Right lung (tissue), 10 donors: ENCODE results near the gene PLXNC1. TPM values are rescaled to one million over a fixed set of nuclear protein-coding genes. Genes with fewer than 3 reads are reported as not detected.
A peak's percentile ranks its signal among the peaks of the same experiment; 100 is the strongest.

ENCODE experiments used
- DNase-seq, 2 donors: peaks; one replicate each; pipeline ENCODE4 v3.0.0-alpha.2; 2013
- long read RNA-seq, 8 donors: transcript quantifications; one replicate each; lab custom pipeline, GENCODE V29; 2026
- polyA plus RNA-seq, 5 donors: library from polyadenylated mRNA; unstranded; fragments of 120-200 nt; gene quantifications; one replicate each; pipeline versions ENCODE4 v1.2.1 to v1.2.3, GENCODE V29; 2013; ENCODE audit warnings: inconsistent platforms in 1 of 5, low replicate concordance in 1 of 5; ENCODE audit not compliant: insufficient read length in 5 of 5, insufficient read depth in 1 of 5

The PLXNC1 gene
- 10 to 100 TPM in 3 of 5 donors, 1 to 10 TPM in 2; 8.1 to 11.7 (median 10.0) TPM for polyA plus RNA-seq
- long read RNA-seq, donor 1, partial matches to known transcripts, result 5 of 5 reads
- long read RNA-seq, donor 1, other reads (novel, unspliced or antisense), result 0 of 5 reads
- long read RNA-seq, donor 2, full-length matches to known transcripts, result 1 of 1 reads
- long read RNA-seq, donor 2, partial matches to known transcripts, result 0 of 1 reads
- long read RNA-seq, donor 2, other reads (novel, unspliced or antisense), result 0 of 1 reads
- long read RNA-seq, donor 3, result 0 reads
- long read RNA-seq, donor 4, result 0 reads
- long read RNA-seq, donor 5, result 0 reads
- long read RNA-seq, donor 6, full-length matches to known transcripts, result 1 of 1 reads
- long read RNA-seq, donor 6, partial matches to known transcripts, result 0 of 1 reads
- long read RNA-seq, donor 6, other reads (novel, unspliced or antisense), result 0 of 1 reads
- long read RNA-seq, donor 7, partial matches to known transcripts, result 5 of 5 reads
- long read RNA-seq, donor 7, other reads (novel, unspliced or antisense), result 0 of 5 reads
- long read RNA-seq, donor 8, result 0 reads

DNA sequence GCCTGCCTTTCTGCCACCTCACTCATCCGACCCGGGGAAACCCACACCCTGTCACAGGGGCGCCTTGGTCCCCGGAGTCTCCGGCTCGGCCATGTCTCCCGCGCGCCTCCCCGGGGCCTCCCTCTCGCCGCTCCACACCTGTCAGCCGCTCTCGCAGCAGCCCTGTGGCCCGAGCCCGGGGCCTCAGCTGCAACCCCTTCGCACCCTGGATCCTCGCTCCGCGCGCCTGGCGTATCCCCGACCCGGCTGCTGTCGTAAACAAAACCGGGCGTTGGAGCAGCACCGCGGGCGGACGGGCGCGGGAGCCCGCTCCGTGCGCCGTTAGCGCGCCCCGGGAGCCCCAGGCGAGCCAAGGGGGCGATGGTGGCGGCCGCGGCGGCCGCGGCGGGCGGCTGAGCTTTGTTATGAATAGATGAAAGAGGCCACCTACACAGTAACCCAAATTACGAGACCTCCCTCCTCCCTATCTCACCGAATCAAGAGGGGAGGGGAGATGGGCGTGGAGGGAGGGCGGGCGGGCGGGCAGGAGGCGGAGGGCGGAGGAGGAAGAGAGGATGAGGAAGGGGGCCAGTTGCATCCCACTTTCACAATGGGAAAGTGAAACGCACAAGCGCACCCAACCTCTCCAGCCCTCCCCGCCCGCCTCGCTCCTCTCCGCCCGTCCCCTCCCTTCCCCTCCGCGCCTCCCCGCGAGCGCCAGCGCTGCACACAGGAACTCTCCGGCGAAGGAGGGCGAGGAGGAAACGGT lies at the start of gene PLXNC1:
Gene PLXNC1 (plus strand): TSS at position 587 of the 748 bp plus-strand sequence. CDS start 395 bp downstream, outside the sequence.
- no peak for DNase-seq

GRCh38 chr12:94099191-94099590 lies 49.2 kb upstream of the PLXNC1 start:
- DNase-seq, result no peak

GRCh38 chr12:94099632-94100031 lies 48.7 kb upstream of the PLXNC1 start:
- DNase-seq, result no peak

GRCh38 chr12:94100211-94100627 lies 48.2 kb upstream of the PLXNC1 start:
- DNase-seq, result no peak

- DNase-seq, result peak; percentile 66 to 76
Measured at GRCh38 chr12:94100990-94101737, 47.2 kb upstream of the PLXNC1 start.

- DNase-seq, result peak; percentile 82 to 87
Measured at GRCh38 chr12:94101738-94102660, 46.4 kb upstream of the PLXNC1 start.

- DNase-seq, result no peak
Measured at GRCh38 chr12:94103986-94104385, 44.4 kb upstream of the PLXNC1 start.

- no peak for DNase-seq
Measured at GRCh38 chr12:94107910-94108309, 40.5 kb upstream of the PLXNC1 start.

- no peak for DNase-seq
Measured at GRCh38 chr12:94109160-94109559, 39.2 kb upstream of the PLXNC1 start.

DNA sequence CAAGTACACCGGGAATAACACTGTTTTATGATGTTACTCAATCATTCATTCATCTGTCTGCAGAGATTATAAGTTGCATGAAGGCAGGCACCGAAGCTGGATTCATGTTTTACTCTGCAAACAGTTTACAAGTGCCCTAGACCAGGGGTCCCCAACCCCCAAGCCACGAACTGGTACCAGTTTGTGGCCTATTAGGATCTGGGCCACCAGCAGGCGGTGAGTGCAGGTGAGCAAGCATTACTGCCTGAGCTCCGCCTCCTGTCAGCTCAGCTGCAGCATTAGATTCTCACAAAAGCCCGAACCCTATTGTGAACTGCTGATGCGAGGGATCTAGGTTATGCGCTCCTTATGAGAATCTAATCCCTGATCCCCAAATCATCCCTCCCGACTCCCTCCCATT lies 38.1 kb upstream of the PLXNC1 start:
- DNase-seq, result no peak

GRCh38 chr12:94111302-94111701 lies 37.1 kb upstream of the PLXNC1 start:
- no peak for DNase-seq

GRCh38 chr12:94112121-94112520 lies 36.3 kb upstream of the PLXNC1 start:
- DNase-seq, result no peak

- DNase-seq, result no peak
Measured at GRCh38 chr12:94114166-94114565, 34.2 kb upstream of the PLXNC1 start.

DNA sequence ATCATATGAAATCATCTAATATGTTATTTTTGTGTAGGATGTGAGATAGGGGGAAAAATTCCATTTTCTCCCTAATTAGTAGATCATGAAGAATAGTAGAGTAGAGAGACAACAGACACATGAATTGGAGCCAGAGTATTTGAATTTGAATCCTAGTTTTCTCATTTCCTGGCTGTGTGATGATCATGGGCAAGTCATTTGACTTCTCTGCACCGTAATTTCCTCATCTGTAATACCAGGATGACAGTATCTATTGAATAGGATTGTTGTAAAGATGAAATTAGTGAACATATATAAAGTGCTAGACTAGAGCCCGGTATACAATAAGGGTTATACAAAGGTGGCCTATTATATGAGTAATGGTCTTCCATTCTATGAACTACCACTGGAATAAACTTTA lies 32.2 kb upstream of the PLXNC1 start:
- DNase-seq, result no peak

DNA sequence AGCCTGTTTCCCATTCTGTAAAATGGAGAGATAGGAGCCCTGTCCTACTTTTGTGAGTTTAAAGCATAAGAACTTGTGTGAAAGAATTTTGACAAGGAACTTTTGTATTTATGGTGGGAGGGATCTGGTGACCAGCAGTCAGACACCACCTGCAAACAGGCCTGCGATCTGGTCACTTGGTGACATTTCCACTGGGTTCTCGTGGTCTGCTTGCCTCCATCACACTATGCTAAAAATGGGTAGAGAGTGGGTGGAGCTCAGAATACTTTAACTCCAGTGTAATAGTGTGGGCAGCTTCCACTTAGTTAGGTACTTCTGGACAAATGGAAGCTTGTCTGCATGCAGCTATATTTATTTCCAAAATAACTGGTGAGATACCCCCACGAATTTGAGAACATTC lies 26.5 kb upstream of the PLXNC1 start:
- DNase-seq, result no peak

DNA sequence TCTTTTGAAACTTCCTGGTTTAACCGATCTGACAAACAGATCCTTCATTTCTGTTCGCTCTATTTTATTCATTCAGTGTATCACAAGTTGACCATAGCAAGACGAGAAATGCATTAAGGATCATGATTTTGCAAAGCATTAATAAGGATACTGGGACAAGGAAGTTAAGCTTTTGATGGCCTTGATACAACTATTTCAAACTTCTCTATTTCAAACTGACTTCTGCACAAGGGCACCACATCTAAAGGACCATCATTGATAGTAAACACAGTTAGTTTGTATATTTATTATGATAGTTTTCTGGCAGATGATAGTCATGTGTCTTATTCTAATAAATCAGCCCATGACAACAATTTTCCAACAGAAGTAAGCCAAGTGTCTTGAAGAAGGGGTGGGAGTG lies 25.8 kb upstream of the PLXNC1 start:
- no peak for DNase-seq

DNA sequence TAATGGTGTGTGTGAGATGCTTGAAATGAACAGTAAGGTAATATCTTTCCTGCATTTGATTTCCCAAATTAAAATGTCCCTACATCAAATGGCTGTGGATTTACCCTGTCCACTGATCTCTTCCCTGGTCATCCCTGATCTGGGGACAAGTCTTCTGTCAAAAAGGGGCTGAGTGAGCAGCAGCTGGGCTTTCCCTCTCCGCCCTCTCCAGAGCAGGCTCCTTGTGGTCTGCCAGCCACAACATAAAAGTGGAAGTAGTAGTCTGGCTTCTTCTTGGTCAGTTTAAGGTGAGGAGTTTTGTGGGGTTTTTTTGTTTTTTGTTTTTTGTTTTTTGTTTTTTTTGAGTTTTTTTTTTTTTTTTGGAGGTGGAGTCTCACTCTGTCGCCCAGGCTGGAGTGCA lies 25.2 kb upstream of the PLXNC1 start:
- DNase-seq, result no peak

DNA sequence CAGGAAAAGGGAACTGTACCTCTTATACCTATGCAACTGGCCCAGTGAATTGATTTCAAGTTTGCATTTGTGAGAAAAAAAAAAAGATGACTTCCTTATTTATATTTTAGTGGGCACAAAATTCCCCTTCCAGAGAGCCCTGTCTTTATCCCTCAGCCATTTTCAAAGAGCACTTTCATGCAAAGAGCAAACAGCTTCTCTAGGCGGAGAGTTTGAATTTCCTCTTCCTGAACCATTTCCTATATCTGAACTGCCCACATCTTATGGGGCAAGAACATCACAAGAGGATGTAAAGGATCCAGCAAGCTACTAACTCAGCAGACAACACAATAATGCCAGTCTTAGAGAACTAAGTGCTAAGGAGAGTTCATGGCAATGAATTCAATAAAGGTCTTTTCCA lies 22.3 kb upstream of the PLXNC1 start:
- no peak for DNase-seq

DNA sequence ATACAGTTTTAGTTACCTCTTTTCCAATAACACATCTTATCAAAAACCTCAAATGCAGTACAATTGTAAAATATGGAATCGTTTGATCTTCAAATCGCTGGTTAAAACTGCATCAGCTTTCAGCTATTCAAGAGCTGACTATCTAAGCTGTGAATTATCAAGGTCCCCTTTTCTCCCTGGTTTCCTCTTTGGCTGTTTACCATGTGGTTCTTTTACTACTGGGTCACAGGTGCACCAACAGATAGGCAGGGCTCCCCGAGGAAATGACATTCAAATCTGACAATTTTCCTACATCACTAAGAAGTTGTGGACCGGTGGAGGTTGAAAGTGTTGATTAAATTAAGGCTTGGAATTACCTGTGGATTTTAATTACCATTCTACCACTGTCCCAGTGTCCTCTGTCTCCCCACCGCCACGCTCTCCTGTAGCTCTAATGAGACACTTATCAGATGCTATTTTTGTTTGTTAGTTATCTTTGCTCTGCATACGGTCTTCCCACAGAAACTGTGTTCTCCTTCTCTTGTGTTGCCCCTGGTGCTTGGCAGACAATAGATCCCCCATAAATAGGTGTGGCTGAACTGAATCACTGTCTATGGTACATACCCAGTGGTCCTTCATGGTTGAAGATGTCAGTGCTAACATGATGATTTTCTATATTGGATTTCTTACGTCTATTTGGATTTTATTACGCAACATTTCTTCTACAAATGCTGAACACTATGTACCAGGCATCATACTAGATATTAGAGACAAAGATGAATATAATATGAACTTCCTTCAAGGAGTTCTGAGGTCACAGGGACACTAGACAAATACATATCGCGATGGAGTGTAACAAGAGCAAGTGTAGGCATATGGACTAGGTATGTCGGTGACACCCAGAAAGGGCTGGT lies 20.9 kb upstream of the PLXNC1 start:
- DNase-seq, result no peak

DNA sequence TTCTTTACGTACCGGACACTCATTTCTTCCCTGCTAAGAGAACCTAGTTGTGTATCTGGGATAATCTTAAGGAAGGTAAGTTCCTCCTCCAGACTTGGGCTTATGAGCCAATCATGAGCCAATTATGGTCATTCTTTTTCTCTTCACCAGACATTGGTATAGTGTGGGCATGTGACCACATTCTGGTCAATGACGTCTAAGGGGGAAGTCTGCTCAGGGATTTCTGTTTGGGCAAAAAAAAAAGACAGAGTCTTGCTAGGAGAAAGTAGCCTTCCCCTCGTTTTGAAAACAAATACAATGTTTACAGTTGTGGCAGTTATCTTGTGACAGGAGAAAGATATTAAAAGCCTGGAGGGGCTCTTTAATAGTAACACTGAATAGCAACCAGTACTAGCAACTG lies 20.1 kb upstream of the PLXNC1 start:
- no peak for DNase-seq
